Smooth muscle cell (in vitro differentiated cells): ENCODE measurements around the gene TSSK3. TPM values are rescaled to one million over a fixed set of nuclear protein-coding genes. Genes with fewer than 3 reads are reported as not detected.
"Not testable (repeated sequence)": the region's sequence is repeated elsewhere in the genome, so short reads cannot be mapped to it uniquely, and the experiment has no call there.

Experiments
- DNase-seq: peaks from one replicate; lab custom pipeline; 2025; ENCODE audit not compliant: unreplicated experiment; lab: John Stamatoyannopoulos, UW
- H2AFZ ChIP-seq: fragments of 200-600 bp; sonication (generic); 2 replicates; pipeline ENCODE4 v1.6.0; 2016; ENCODE audit warnings: antibody characterized with exemption, low read depth, mild to moderate bottlenecking
- H3F3A ChIP-seq: fragments of 200-600 bp; sonication (generic); 2 replicates; pipeline ENCODE4 v1.6.0; 2017; ENCODE audit warnings: antibody characterized with exemption, low read depth
- H3K27ac ChIP-seq: fragments of 200-600 bp; sonication (generic); 2 replicates; pipeline ENCODE4 v1.5.1; 2016; ENCODE audit warnings: low read depth, mild to moderate bottlenecking
- H3K27me3 ChIP-seq: fragments of 200-600 bp; sonication (generic); 2 replicates; pipeline ENCODE4 v1.6.1; 2016; ENCODE audit warnings: low read depth, mild to moderate bottlenecking
- H3K36me3 ChIP-seq: fragments of 200-600 bp; sonication (generic); 2 replicates; pipeline ENCODE4 v1.5.1; 2016; ENCODE audit warnings: low read depth
- H3K4me1 ChIP-seq: fragments of 200-600 bp; sonication (generic); 2 replicates; pipeline ENCODE4 v1.5.1; 2016; ENCODE audit warnings: low read depth
- H3K4me2 ChIP-seq: fragments of 200-600 bp; sonication (generic); 2 replicates; pipeline ENCODE4 v1.6.0; 2016; ENCODE audit warnings: mild to moderate bottlenecking
- H3K4me3 ChIP-seq: fragments of 200-600 bp; sonication (generic); 2 replicates; pipeline ENCODE4 v1.5.1; 2016; ENCODE audit warnings: mild to moderate bottlenecking
- H3K79me2 ChIP-seq: fragments of 200-600 bp; sonication (generic); 2 replicates; pipeline ENCODE4 v1.6.0; 2016; ENCODE audit warnings: low read depth, mild to moderate bottlenecking
- H3K9ac ChIP-seq: fragments of 200-600 bp; sonication (generic); 2 replicates; pipeline ENCODE4 v1.6.0; 2016; ENCODE audit warnings: low read depth
- H3K9me3 ChIP-seq: fragments of 200-600 bp; sonication (generic); replicated peaks from 2 replicates; pipeline ENCODE4 v1.5.1; 2016; ENCODE audit warnings: low read depth
- H4K20me1 ChIP-seq: fragments of 200-600 bp; sonication (generic); 2 replicates; pipeline ENCODE4 v1.6.0; 2016; ENCODE audit warnings: low read depth
- CTCF ChIP-seq: fragments of 200-600 bp; sonication (generic); IDR thresholded peaks from 2 replicates; pipeline ENCODE4 v1.5.1; 2017; ENCODE audit warnings: borderline replicate concordance, mild to moderate bottlenecking, antibody characterized with exemption; ENCODE audit not compliant: insufficient read depth, poor library complexity, severe bottlenecking
- WGBS: methylation state at CpG from one replicate; pipeline ENCODE4 v1.1.7; 2016; ENCODE audit warnings: low lambda C conversion rate; 5-methylcytosine and 5-hydroxymethylcytosine counted together
- polyA plus RNA-seq: library from polyadenylated mRNA; unstranded; fragments of >200 nt; fragmentation: Nextera tagmentation; extraction: Ambion mirVana; gene quantifications from 2 replicates; pipeline ENCODE4 v1.2.1, GENCODE V29; 2016
- total RNA-seq: library from RNA; depleted of rRNA; stranded (reverse); fragments of >200 nt; gene quantifications from 2 replicates; pipeline ENCODE4 v1.2.3, GENCODE V29; 2014

TSSK3 gene
- total and polyA plus RNA-seq, 2 experiments from 2014 or later = 0.31 TPM; not detected in 1

- peak overlapping the region; percentile 82 for H3K4me3 ChIP-seq
- TF ChIP-seq CTCF = no peak
- DNase-seq = no peak
- peaks cover 20% of the 10 kb centered on the region for H4K20me1 ChIP-seq
- H3K4me2 ChIP-seq = peak overlapping the region; percentile 97
- H3K27ac ChIP-seq = peak overlapping the region; percentile 96
- WGBS = 100% methylated on average over 1 of the region's 1 CpG
- H3F3A ChIP-seq = no peaks in the 10 kb centered on the region
- no peaks in the 10 kb centered on the region for H3K27me3 ChIP-seq
- H3K9me3 ChIP-seq = no peaks in the 10 kb centered on the region
- no peaks in the 10 kb centered on the region for H3K36me3 ChIP-seq
- H3K4me1 ChIP-seq = peaks cover 7% of the 10 kb centered on the region
- H3K9ac ChIP-seq = peak overlapping the region; percentile 98
- peaks cover 43% of the 10 kb centered on the region for H3K79me2 ChIP-seq
- H2AFZ ChIP-seq = no peak overlapping the region
These were observed 30.8 kb downstream of the TSSK3 start for GRCh38 chr1:32393136-32393535.

DNA sequence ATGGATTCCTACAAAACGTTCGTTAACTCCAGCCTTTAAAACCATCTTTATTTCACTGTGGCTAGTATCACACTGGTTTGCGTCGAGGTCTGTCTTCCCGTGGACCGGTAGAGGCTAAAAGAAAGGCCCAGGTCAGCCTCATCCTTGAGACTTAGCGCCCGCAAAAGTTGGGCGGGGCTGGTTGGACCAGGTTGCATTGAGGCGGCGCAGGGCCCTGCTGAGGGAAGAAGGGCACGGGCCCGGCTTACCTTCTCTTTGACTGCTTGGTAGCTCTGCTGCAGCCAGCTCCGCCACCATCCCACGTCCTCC lies 31.4 kb downstream of the TSSK3 start:
- peak overlapping the region; percentile 82 for H3K4me3 ChIP-seq
- no peaks in the 10 kb centered on the region for H3K27me3 ChIP-seq
- H3K9ac ChIP-seq = peak overlapping the region; percentile 98
- peaks cover 43% of the 10 kb centered on the region for H3K79me2 ChIP-seq
- H3K27ac ChIP-seq = peak overlapping the region; percentile 96
- peak overlapping the region; percentile 97 for H3K4me2 ChIP-seq
- no peaks in the 10 kb centered on the region for H3F3A ChIP-seq
- no peak for DNase-seq
- H2AFZ ChIP-seq = peak overlapping the region; percentile 85
- H3K4me1 ChIP-seq = peaks cover 7% of the 10 kb centered on the region
- peaks cover 20% of the 10 kb centered on the region for H4K20me1 ChIP-seq
- WGBS = 5% methylated on average over 13 of the region's 15 CpGs
- no peaks in the 10 kb centered on the region for H3K9me3 ChIP-seq
- TF ChIP-seq CTCF = no peak
- H3K36me3 ChIP-seq = no peaks in the 10 kb centered on the region

DNA sequence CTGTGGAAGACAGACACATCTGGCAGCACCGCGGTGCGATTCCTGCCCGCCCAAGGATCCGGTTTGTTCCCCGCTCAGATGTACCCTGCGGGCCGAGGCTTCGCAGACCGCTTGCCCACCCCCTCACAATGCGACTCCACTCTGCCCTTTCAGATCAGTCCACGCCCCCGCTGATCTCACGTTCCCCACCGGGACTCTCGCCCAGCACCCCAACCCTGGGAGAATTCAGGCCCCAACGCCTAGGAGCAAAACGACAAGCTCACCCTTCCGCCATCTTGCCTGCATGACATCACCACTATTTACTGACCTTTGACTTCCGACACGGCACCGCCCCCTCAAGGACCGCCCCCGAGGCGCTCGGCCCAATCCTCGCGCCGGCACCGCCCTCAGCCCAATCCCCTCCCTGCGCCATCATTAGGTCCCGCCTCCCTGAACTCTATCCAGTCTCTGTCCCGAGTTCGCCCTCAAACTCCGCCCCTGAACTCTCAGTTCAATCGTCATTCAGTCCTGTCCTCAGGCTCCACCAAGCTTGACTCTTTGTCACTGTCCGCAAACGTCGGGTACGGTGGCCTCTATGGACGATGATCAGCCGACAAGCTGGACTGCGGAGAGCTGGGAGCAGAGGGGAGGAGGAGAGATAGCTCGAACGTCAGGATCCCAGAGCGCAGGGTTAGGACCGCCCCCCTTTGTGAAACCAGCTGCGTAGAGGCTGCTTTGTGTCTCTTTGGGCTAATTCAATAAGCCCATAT lies 32.0 kb downstream of the TSSK3 start, which contains the start of gene BSDC1:
BSDC1 (minus strand) TSS at position 301 of the 749 bp plus-strand sequence; CDS start at position 274, 27 bp downstream.
- no peak for TF ChIP-seq CTCF
- H3K9me3 ChIP-seq = no peaks in the 10 kb centered on the region
- H3K36me3 ChIP-seq = no peaks in the 10 kb centered on the region
- H3K4me1 ChIP-seq = peaks cover 7% of the 10 kb centered on the region
- H3K4me3 ChIP-seq = peak within 1 kb of the TSS; percentile 82
- H4K20me1 ChIP-seq = peaks cover 18% of the 10 kb centered on the region
- no peaks in the 10 kb centered on the region for H3K27me3 ChIP-seq
- WGBS = 1% methylated on average over 47 of the region's 48 CpGs
- peaks cover 43% of the 10 kb centered on the region for H3K79me2 ChIP-seq
- H3K27ac ChIP-seq = peak within 1 kb of the TSS; percentile 96
- DNase-seq = peak; percentile 93
- peak within 1 kb of the TSS; percentile 97 for H3K4me2 ChIP-seq
- no peaks in the 10 kb centered on the region for H3F3A ChIP-seq
- peak within 1 kb of the TSS; percentile 98 for H3K9ac ChIP-seq
- peak within 1 kb of the TSS; percentile 88 for H2AFZ ChIP-seq

DNA sequence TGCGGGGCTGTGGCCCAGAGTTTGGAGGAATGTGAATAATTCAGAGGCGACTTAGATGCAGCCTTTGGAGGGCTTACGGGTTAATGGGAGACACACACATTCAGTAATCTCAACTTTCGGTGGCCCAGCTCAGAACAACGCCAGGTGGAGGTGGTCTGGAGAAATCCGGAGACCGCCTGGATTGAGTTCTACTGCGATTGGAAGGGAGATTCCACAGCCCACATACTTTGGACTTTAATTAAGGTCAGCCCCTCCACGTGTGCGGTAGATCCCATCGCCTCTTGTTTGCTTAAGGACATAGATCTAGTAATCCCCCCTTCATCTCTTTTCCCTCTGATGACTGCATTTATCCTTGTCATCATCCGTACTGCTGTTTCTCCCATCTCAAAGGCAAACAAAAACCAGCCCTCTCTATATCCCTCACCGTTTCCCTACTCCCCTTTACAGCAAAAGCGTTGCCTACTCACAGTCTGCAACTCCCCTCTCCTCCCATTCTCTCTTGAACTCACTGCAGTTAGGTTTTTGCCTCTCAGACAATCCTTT lies 32.6 kb downstream of the TSSK3 start:
- H3K27me3 ChIP-seq = no peaks in the 10 kb centered on the region
- H3K4me1 ChIP-seq = peaks cover 7% of the 10 kb centered on the region
- peaks cover 40% of the 10 kb centered on the region for H3K79me2 ChIP-seq
- peak overlapping the region; percentile 89 for H3K4me2 ChIP-seq
- TF ChIP-seq CTCF = no peak
- peak overlapping the region; percentile 96 for H3K27ac ChIP-seq
- no peak for DNase-seq
- under 1% methylated on average over 14 of the region's 14 CpGs for WGBS
- peak overlapping the region; percentile 82 for H3K4me3 ChIP-seq
- peak overlapping the region; percentile 88 for H2AFZ ChIP-seq
- H3F3A ChIP-seq = no peaks in the 10 kb centered on the region
- H3K36me3 ChIP-seq = no peaks in the 10 kb centered on the region
- H3K9me3 ChIP-seq = no peaks in the 10 kb centered on the region
- H3K9ac ChIP-seq = peak overlapping the region; percentile 98
- H4K20me1 ChIP-seq = peaks cover 11% of the 10 kb centered on the region

GRCh38 chr1:32396524-32396923 lies 34.2 kb downstream of the TSSK3 start:
- H3K27ac ChIP-seq, H2AFZ ChIP-seq, H3K4me1 ChIP-seq, H3K9me3 ChIP-seq, H3K4me3 ChIP-seq, H4K20me1 ChIP-seq, H3K36me3 ChIP-seq, H3F3A ChIP-seq, H3K27me3 ChIP-seq, H3K9ac ChIP-seq, H3K4me2 ChIP-seq, DNase-seq: not testable (repeated sequence)
- 80% methylated on average over 5 of the region's 5 CpGs for WGBS
- H3K79me2 ChIP-seq = peaks cover 25% of the 10 kb centered on the region
